Measurements from ENCODE around the gene CDK9.

Gene CDK9

DNA sequence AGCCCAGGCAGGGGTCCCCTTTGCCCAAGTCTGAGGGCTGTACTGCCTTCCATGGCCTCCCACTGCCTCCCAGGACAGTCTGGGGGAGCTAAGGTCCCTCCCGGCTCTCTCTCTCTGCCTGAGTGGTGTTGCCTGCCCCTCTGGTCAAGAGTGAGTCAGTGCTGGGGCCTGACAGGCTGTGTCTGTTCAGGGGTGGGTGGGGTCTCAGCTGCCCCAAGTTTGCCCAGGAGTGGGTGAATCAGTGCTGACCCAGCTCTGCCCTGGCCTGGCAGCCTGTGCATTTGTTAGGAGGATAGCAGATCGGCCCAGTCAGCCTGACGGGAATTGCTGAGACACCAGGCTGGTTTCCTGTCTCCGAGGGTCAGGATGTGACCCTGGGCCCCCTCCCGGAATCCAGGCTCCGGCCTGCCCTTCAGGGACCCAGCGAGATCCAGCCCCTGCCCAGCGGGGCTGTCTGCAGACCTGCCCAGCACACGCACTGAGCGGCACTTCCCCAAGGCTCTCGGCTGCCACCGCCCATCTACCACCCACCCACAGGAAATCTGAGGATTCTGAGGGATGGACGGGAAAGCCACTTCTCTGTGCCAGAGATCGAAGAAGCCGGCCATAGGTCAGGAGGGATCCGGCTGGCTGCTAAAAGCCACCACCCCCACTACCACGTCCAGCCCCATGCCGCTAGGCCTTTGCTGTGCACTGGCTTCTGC, 52.7 kb downstream of the CDK9 start:
- in situ Hi-C loops (cut with MboI; ENCODE audit: low pct_unique_long_range_greater_than_20kb, low sequenced_read_pairs), result no loop called here

More for the DNA sequence above, 52.7 kb downstream of the CDK9 start:
- DNase-seq, result no peak

Data from KBM-7 (cell line).